BE2C (cell line): ENCODE data around the gene CHMP1B.

Experiments
- DNase-seq: peaks from one replicate; pipeline ENCODE4 v3.0.0-alpha.2; 2020
- H3K27me3 ChIP-seq: fragments of 250-450 bp; sonication (Bioruptor Pico); 2 replicates; pipeline ENCODE4 v1.5.1; 2020; ENCODE audit warnings: mild to moderate bottlenecking
- H3K36me3 ChIP-seq: fragments of 250-450 bp; sonication (Bioruptor Pico); 2 replicates; pipeline ENCODE4 v1.5.1; 2020; ENCODE audit warnings: mild to moderate bottlenecking
- H3K4me1 ChIP-seq: fragments of 250-450 bp; sonication (Bioruptor Pico); 2 replicates; pipeline ENCODE4 v1.5.1; 2020
- H3K4me3 ChIP-seq: 2 replicates; pipeline ENCODE4 v1.5.1; 2011; ENCODE audit warnings: low read depth, low read length
- H3K9me3 ChIP-seq: fragments of 250-450 bp; sonication (Bioruptor Pico); 2 replicates; pipeline ENCODE4 v1.5.1; 2020
- TF ChIP-seq, protein P1 (sequence below): IDR thresholded peaks from 2 replicates; pipeline ENCODE4 v1.5.1; 2012; ENCODE audit warnings: mild to moderate bottlenecking, low read depth, low read length

The CHMP1B gene

DNA sequence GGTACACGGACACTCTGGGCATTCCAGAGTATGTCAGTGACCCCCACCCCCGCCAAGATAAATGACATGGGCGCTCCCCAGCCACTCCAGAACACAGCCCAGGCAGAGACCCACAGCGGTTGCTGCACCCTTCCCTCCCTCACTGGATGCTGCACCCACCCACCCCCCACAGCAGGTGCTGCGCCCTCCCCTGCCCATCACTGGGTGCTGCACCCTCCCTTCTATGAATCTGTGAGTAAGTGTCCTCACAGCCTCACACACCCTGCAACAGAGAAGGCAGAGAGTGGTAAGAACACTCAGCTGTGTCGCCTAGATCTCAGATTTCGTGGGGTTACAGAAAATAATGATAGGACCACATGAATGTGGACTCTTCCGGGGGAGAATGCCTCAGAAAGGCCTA is 23.5 kb downstream of the CHMP1B start:
- Histone ChIP-seq H3K9me3 (no peaks in the 10 kb centered on the region), H3K27me3 (peaks cover 7% of the 10 kb centered on the region), H3K36me3 (no peaks in the 10 kb centered on the region), H3K4me1 (no peaks in the 10 kb centered on the region), H3K4me3 (no peak overlapping the region)
- DNase-seq, result no peak
- TF ChIP-seq, protein P1, sequence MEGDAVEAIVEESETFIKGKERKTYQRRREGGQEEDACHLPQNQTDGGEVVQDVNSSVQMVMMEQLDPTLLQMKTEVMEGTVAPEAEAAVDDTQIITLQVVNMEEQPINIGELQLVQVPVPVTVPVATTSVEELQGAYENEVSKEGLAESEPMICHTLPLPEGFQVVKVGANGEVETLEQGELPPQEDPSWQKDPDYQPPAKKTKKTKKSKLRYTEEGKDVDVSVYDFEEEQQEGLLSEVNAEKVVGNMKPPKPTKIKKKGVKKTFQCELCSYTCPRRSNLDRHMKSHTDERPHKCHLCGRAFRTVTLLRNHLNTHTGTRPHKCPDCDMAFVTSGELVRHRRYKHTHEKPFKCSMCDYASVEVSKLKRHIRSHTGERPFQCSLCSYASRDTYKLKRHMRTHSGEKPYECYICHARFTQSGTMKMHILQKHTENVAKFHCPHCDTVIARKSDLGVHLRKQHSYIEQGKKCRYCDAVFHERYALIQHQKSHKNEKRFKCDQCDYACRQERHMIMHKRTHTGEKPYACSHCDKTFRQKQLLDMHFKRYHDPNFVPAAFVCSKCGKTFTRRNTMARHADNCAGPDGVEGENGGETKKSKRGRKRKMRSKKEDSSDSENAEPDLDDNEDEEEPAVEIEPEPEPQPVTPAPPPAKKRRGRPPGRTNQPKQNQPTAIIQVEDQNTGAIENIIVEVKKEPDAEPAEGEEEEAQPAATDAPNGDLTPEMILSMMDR, result no peak

DNA sequence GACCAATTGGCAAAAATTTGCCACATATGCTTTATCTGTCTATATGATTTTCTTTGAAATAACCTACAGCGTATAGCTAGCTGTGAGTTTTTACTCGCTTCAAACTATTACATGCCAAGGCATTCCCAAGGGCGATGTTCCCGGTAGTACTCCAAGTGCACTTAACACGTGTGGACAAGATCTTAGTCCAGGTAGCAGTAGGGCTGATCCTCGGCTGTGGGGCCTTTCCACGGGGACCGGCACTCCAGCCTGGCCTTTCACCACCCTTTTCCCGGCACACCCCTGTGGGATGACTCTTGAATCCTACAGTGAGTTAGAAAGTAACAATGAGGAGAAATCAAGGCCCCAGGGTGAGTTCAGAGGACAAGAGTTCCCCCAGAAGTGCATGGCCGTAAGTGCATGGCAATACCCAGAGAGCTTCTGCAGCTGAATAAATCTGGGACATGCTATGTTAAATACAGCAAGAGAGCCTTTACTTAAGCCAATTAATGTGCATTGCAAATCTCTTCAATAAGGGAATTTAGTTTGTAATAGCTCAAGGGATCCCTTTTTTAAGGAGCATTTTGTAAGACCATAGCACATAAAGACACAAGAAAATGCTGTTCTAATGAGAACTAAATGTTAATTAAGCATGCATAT is 26.4 kb downstream of the CHMP1B start:
- no peaks in the 10 kb centered on the region for H3K9me3 ChIP-seq
- H3K4me1 ChIP-seq, result no peaks in the 10 kb centered on the region
- TF ChIP-seq, protein P1, result no peak
- no peaks in the 10 kb centered on the region for H3K27me3 ChIP-seq
- H3K4me3 ChIP-seq, result no peak overlapping the region
- H3K36me3 ChIP-seq, result no peaks in the 10 kb centered on the region
- no peak for DNase-seq

DNA sequence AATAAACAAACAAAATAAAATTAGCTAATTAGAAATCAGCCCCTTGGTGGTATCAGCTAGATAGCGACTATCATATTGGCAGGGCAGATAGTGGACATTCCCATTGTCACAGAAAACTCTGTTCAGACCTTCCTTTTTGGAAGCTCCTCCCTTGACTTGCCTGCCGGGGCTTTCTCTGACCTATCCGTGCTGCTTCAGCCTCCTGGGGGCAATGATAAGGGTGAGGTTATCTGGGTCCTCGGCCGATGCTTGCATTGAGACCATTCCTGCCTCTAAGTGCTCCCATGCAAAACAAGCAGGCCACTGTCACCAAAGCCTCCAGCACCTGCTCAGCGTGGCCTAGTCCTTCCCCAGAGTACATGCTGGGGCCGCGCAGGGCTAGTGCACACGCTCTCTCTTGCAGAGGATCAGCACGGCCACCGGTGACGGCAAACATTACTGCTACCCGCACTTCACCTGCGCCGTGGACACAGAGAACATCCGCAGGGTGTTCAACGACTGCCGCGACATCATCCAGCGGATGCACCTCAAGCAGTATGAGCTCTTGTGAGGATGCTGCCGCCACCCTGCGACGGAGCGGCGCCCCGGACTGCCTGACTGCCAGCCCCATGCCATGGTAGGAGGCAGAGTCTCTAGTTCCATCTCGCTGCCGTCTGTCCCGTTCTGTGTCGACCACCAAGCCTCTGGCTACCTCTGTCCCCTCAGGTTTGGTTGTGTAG is 29.5 kb downstream of the CHMP1B start:
- no peak for DNase-seq
- Histone ChIP-seq H3K4me1 (no peaks in the 10 kb centered on the region), H3K36me3 (no peaks in the 10 kb centered on the region), H3K27me3 (no peaks in the 10 kb centered on the region), H3K9me3 (no peaks in the 10 kb centered on the region), H3K4me3 (no peak overlapping the region)
- TF ChIP-seq, protein P1, result no peak

DNA sequence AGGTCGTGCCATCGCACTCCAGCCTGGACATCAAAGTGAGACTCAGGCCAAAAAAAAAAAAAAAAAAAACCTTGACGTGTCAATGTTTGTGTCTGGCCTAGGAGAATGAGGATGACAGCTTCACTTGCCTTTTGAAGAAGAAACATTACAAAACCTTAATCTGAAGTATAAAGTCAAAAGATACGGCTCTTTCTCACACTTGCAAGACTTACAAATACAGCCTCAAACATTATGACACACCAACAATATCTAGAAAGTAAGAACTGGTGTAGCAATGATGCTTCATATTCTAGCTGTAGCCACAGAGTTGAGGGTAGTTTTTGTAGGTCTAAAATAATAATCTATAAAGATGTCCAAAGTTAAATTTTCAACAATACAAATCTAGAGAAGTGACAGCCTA is 31.4 kb downstream of the CHMP1B start:
- Histone ChIP-seq H3K27me3 (no peaks in the 10 kb centered on the region), H3K9me3 (no peaks in the 10 kb centered on the region), H3K4me3 (no peak overlapping the region), H3K4me1 (no peaks in the 10 kb centered on the region), H3K36me3 (no peaks in the 10 kb centered on the region)
- TF ChIP-seq, protein P1, result no peak
- DNase-seq, result no peak

DNA sequence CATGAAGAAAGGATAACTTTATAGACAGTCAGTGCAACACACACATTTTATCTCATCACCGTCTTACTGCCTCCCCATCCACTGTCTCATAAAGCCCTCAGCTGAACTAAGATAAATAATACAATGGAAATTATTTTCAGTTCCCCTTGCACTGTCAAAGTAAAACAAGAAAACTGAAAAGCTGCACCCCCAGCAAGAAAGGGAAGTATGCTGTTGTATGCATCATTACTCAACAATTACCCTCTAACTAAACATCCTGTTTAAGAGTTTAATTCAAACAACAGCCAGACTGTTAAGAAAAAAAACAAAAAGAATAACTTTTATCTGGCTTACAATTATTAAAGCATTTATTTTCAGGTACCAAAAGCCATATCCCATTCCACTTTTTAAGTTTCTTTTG is 31.9 kb downstream of the CHMP1B start:
- DNase-seq, result no peak

More for the DNA sequence above, 31.9 kb downstream of the CHMP1B start:
- Histone ChIP-seq H3K4me3 (no peak overlapping the region), H3K27me3 (no peaks in the 10 kb centered on the region), H3K9me3 (no peaks in the 10 kb centered on the region), H3K36me3 (no peaks in the 10 kb centered on the region), H3K4me1 (no peaks in the 10 kb centered on the region)
- TF ChIP-seq, protein P1, result no peak
